GM12874 (cell line): ENCODE measurements around the gene STAC.

Source experiments
- CTCF ChIP-seq: IDR thresholded peaks from 2 replicates; pipeline ENCODE4 v1.5.1; 2011; ENCODE audit warnings: low read depth, mild to moderate bottlenecking, control low read depth, low read length, moderate library complexity; ENCODE audit not compliant: insufficient read depth

STAC gene

GRCh38 chr3:36557021-36557707, 176.9 kb downstream of the STAC start:
- no peak for TF ChIP-seq CTCF

GRCh38 chr3:36557708-36558421, 177.6 kb downstream of the STAC start:
- TF ChIP-seq CTCF: no peak

GRCh38 chr3:36558961-36559360, 178.7 kb downstream of the STAC start:
- no peak for TF ChIP-seq CTCF

GRCh38 chr3:36560685-36561084, 180.4 kb downstream of the STAC start:
- no peak for TF ChIP-seq CTCF

- no peak for TF ChIP-seq CTCF
Observed at GRCh38 chr3:36561601-36562000, 181.3 kb downstream of the STAC start.

GRCh38 chr3:36562945-36563344, 182.6 kb downstream of the STAC start:
- TF ChIP-seq CTCF: no peak

GRCh38 chr3:36575241-36575640, 194.9 kb downstream of the STAC start:
- no peak for TF ChIP-seq CTCF
